Adrenal gland (tissue), 12 donors: ENCODE data around the gene DAPK2. TPM values are rescaled to one million over a fixed set of nuclear protein-coding genes. Genes with fewer than 3 reads are reported as not detected.

Experiments
- DNase-seq, 7 donors: peaks; one replicate each; pipeline ENCODE4 v3.0.0-alpha.2; 2019 to 2020
- H3K27ac ChIP-seq, 5 donors: fragments of 200-600 bp; sonication (generic) in 4 of 5; 1 replicate in 3 of 5; 2 replicates in 2 of 5; pipeline versions ENCODE4 v1.5.1 to v1.8.0; 2016 to 2020; ENCODE audit warnings: mild to moderate bottlenecking in 1 of 5
- H3K27me3 ChIP-seq: fragments of 200-600 bp; 2 replicates; pipeline ENCODE4 v1.8.0; 2021
- H3K36me3 ChIP-seq, 2 donors: fragments of 200-600 bp; replicated peaks in 1 of 2; 1 replicate in 1 of 2; 2 replicates in 1 of 2; pipeline versions ENCODE4 v1.5.1 to v1.8.0; 2018 to 2022
- H3K4me1 ChIP-seq, 2 donors: fragments of 200-600 bp; replicated peaks in 1 of 2; 1 replicate in 1 of 2; 2 replicates in 1 of 2; pipeline versions ENCODE4 v1.5.1 to v1.8.0; 2018 to 2021
- H3K4me3 ChIP-seq, 4 donors: fragments of 200-600 bp; sonication (generic) in 3 of 4; one replicate each; pipeline ENCODE4 v1.5.1; 2016 to 2018
- H3K9me3 ChIP-seq, 3 donors: fragments of 200-600 bp; sonication (generic) in 1 of 3; replicated peaks in 1 of 3; 1 replicate in 2 of 3; 2 replicates in 1 of 3; pipeline versions ENCODE4 v1.5.1 to v1.8.0; 2016 to 2021
- CTCF ChIP-seq, 6 experiments: fragments of 450-650 bp in 4 of 6; fragments of 200-600 bp in 2 of 6; sonication (generic) in 1 of 6; IDR thresholded peaks; 1 replicate in 5 of 6; 2 replicates in 1 of 6; pipeline versions ENCODE4 v1.5.1 to v1.8.0; 2016 to 2021; ENCODE audit warnings: antibody characterized with exemption in 6 of 6, mild to moderate bottlenecking in 2 of 6, moderate library complexity in 1 of 6
- POLR2A ChIP-seq, 2 donors: fragments of 450-650 bp; IDR thresholded peaks; one replicate each; pipeline ENCODE4 v1.6.1; 2017; ENCODE audit warnings: antibody characterized with exemption in 2 of 2, mild to moderate bottlenecking in 2 of 2, moderate library complexity in 1 of 2
- WGBS, 4 donors: extraction: QIAGEN DNeasy Blood & Tissue Kit in 2 of 4; methylation state at CpG; one replicate each; pipeline versions ENCODE4 v1.1.5 to v1.1.7; 2013 to 2017; 5-methylcytosine and 5-hydroxymethylcytosine counted together
- intact Hi-C, 2 donors: fragments of 100-400 bp; cut with DNase I; formaldehyde crosslinking; loops; one replicate each; pipeline versions ENCODE4 v1.14.1 to v1.15.0; 2022 to 2023
- polyA plus RNA-seq, 3 donors: library from polyadenylated mRNA; stranded (reverse); fragments of 200-250 nt in 2 of 3; fragments of 350-450 nt in 1 of 3; fragmentation: Illumina TruSeq in 1 of 3; extraction: RNeasy Lipid Tissue Mini Kit (QIAGEN cat#74804) in 1 of 3; gene quantifications; one replicate each; pipeline ENCODE4 v1.2.3, GENCODE V29; 2013 to 2014
- total RNA-seq, 9 donors: library from RNA; depleted of rRNA in 4 of 9; stranded (reverse); fragments of >200 nt in 4 of 9; fragments of 120-200 nt in 1 of 9; fragmentation: NEBNext Ultra II Directional in 1 of 9; extraction: Animal tissue kit (Norgen Biotek cat#: 25700) in 1 of 9; gene quantifications; one replicate each; pipeline versions ENCODE4 v1.1.0 to v1.2.4, GENCODE V29; 2013 to 2023
- donor health status: healthy with polysubstance abuse.
- donor health status: Bipolar disorder and iron deficiency.
- donor health status: DM: yes; HTN: yes; CAD: no.
- donor health status: DM: no; HTN: no; CAD: no.
- donor health status: DM: no; HTN: no; CAD: no.
- donor health status: DM: yes; HTN: yes; CAD: no.

The DAPK2 gene
- total and polyA plus RNA-seq, 12 donors, result 0.97 to 8.7 (median 6.1) TPM

GRCh38 chr15:64010719-64011118 is 35.6 kb downstream of the DAPK2 start:
- DNase-seq, result peak in 5 of 7 donors; percentile 42 to 64 (median 50)
- TF ChIP-seq CTCF (IDR thresholded peaks at IDR 0.05), result no peak
- TF ChIP-seq POLR2A (IDR thresholded peaks at IDR 0.05), result no peak
- H3K36me3 ChIP-seq, result no peaks in the 10 kb centered on the region
- intact Hi-C loops, result no loop called here
- WGBS, 4 donors, result 71 to 88% (median 80%) methylated on average over 2 to 3 of the region's 3 CpGs
- no peaks in the 10 kb centered on the region for H3K9me3 ChIP-seq
- no peak overlapping the region for H3K27ac ChIP-seq
- H3K4me1 ChIP-seq, result peaks cover 8 to 17% of the 10 kb centered on the region in 2 donors
- H3K27me3 ChIP-seq, result no peaks in the 10 kb centered on the region
- H3K4me3 ChIP-seq, result no peak overlapping the region

GRCh38 chr15:64009798-64010261 is 36.5 kb downstream of the DAPK2 start:
- WGBS, 4 donors, result 84 to 95% (median 88%) methylated on average over 4 of the region's 4 CpGs
- no peak overlapping the region for H3K27ac ChIP-seq

GRCh38 chr15:64009241-64009640 is 37.0 kb downstream of the DAPK2 start:
- 68 to 84% (median 76%) methylated on average over 2 of the region's 2 CpGs for WGBS, 4 donors
- TF ChIP-seq CTCF (IDR thresholded peaks at IDR 0.05) (no peak), POLR2A (IDR thresholded peaks at IDR 0.05) (no peak)
- DNase-seq, result no peak
- H3K9me3 ChIP-seq, result no peaks in the 10 kb centered on the region
- H3K27ac ChIP-seq, result no peak overlapping the region
- intact Hi-C loops, result no loop called here
- H3K36me3 ChIP-seq, result no peaks in the 10 kb centered on the region
- H3K4me1 ChIP-seq, result peaks cover 7 to 10% of the 10 kb centered on the region in 2 donors
- no peak overlapping the region for H3K4me3 ChIP-seq
- no peaks in the 10 kb centered on the region for H3K27me3 ChIP-seq

More at GRCh38 chr15:64009798-64010261, 36.5 kb downstream of the DAPK2 start:
- DNase-seq, result no peak
- H3K36me3 ChIP-seq, result no peaks in the 10 kb centered on the region
- H3K9me3 ChIP-seq, result no peaks in the 10 kb centered on the region
- no peak overlapping the region for H3K4me3 ChIP-seq
- no peaks in the 10 kb centered on the region for H3K27me3 ChIP-seq
- intact Hi-C loops, result no loop called here
- TF ChIP-seq POLR2A (IDR thresholded peaks at IDR 0.05) (no peak), CTCF (IDR thresholded peaks at IDR 0.05) (no peak)
- H3K4me1 ChIP-seq, result peaks cover 7 to 10% of the 10 kb centered on the region in 2 donors

- no peaks in the 10 kb centered on the region for H3K27me3 ChIP-seq
- H3K9me3 ChIP-seq, result no peaks in the 10 kb centered on the region
- DNase-seq, result no peak
- H3K4me3 ChIP-seq, result no peak overlapping the region
- H3K36me3 ChIP-seq, result no peaks in the 10 kb centered on the region
- peaks cover 0 to 10% of the 10 kb centered on the region in 2 donors for H3K4me1 ChIP-seq
- TF ChIP-seq CTCF (IDR thresholded peaks at IDR 0.05) (no peak), POLR2A (IDR thresholded peaks at IDR 0.05) (no peak)
- intact Hi-C loops, result no loop called here
- H3K27ac ChIP-seq, result no peak overlapping the region
Measured at GRCh38 chr15:64008177-64008576, 38.1 kb downstream of the DAPK2 start.
